ENCODE measurements around the gene IFIT2. TPM values are rescaled to one million over a fixed set of nuclear protein-coding genes. Genes with fewer than 3 reads are reported as not detected.
A peak's percentile ranks its signal among the peaks of the same experiment; 100 is the strongest.

Gene IFIT2
- polyA plus RNA-seq, 3 donors: 9.7 to 25.2 (median 15.5) TPM

DNA sequence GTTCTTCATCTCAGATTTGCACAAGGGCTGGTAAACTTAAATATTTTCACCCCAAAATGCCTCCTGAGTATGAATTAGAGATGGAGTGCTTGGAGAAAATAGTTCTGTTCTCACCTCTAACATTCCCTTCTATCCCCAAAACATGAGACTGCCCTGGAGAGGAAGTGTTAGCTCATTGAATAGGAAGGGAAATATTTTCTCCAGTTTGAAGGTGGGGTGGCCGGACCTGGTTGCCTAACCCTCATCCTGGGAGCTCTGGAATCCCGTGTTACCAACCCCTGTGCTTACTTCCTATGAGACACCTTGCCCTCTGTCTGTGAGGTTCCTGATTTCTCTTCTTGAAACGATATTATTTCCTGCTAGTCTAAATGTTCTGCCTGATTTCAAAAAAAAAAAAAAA lies 779 bp downstream of the IFIT2 start:
- H3K4me3 Mint-ChIP-seq: peak overlapping the region; percentile 82 to 95
- intact Hi-C loops (cut with micrococcal nuclease): loop anchor here in 1 of 2 donors (5.0 to 10.0 kb wide), 2 partner anchors 45 to 112 kb away; partner anchors contain the start of gene IFIT5
- Histone ChIP-seq H4K20me1 (ENCODE audit: insufficient read depth, low read length) (peaks cover 33% of the 10 kb centered on the region), H3K36me3 (replicated peaks in 1 of 2; ENCODE audit: control insufficient read depth in 1 of 2, insufficient read depth in 2 of 2, low read length in 2 of 2) (peaks cover 17 to 22% of the 10 kb centered on the region in 2 donors), H3K79me2 (ENCODE audit: insufficient read depth, low read length) (peaks cover 15% of the 10 kb centered on the region), H3K4me3 (replicated peaks in 1 of 3; ENCODE audit: low read depth in 2 of 3, low read length in 3 of 3) (peak overlapping the region; percentile 60 to 95 (median 84)), H3K27ac (ENCODE audit: low read depth in 1 of 2, low read length in 2 of 2) (peak overlapping the region; percentile 15 to 97), H3K9me3 (replicated peaks in 1 of 2; ENCODE audit: control insufficient read depth in 1 of 2, insufficient read depth in 1 of 2, low read length in 2 of 2) (no peaks in the 10 kb centered on the region), H3K9ac (ENCODE audit: insufficient read depth, low read length, poor library complexity, severe bottlenecking) (peak overlapping the region; percentile 79), H2AFZ (ENCODE audit: insufficient read depth, low read depth, low read length, poor library complexity, severe bottlenecking) (peak overlapping the region; percentile 68), H3K4me2 (replicated peaks; ENCODE audit: extremely low read depth, low read length, poor library complexity, severe bottlenecking) (peak overlapping the region; percentile 80), H3K4me1 (ENCODE audit: control insufficient read depth in 1 of 2, insufficient read depth in 2 of 2, low read length in 2 of 2) (peaks cover 41 to 44% of the 10 kb centered on the region in 2 donors), H3K27me3 (ENCODE audit: control insufficient read depth in 2 of 2, insufficient read depth in 2 of 2, low read length in 2 of 2) (no peaks in the 10 kb centered on the region)
- H3K27me3 Mint-ChIP-seq (ENCODE audit: low read depth in 3 of 3): peaks cover 0 to 5% (median 0%) of the 10 kb centered on the region in 3 donors
- peaks cover 0 to 1% (median 0%) of the 10 kb centered on the region in 7 donors for H3K9me3 Mint-ChIP-seq
- WGBS (ENCODE audit: insufficient coverage): no CpG with 5 or more reads among the region's 3 CpGs
- DNase-seq: peak in 2 of 3 donors; percentile 44 to 49
- peak overlapping the region; percentile 40 to 99 (median 97) for H3K27ac Mint-ChIP-seq
- H3K36me3 Mint-ChIP-seq: peaks cover 26 to 28% of the 10 kb centered on the region in 2 donors
- TF ChIP-seq, protein P1, sequence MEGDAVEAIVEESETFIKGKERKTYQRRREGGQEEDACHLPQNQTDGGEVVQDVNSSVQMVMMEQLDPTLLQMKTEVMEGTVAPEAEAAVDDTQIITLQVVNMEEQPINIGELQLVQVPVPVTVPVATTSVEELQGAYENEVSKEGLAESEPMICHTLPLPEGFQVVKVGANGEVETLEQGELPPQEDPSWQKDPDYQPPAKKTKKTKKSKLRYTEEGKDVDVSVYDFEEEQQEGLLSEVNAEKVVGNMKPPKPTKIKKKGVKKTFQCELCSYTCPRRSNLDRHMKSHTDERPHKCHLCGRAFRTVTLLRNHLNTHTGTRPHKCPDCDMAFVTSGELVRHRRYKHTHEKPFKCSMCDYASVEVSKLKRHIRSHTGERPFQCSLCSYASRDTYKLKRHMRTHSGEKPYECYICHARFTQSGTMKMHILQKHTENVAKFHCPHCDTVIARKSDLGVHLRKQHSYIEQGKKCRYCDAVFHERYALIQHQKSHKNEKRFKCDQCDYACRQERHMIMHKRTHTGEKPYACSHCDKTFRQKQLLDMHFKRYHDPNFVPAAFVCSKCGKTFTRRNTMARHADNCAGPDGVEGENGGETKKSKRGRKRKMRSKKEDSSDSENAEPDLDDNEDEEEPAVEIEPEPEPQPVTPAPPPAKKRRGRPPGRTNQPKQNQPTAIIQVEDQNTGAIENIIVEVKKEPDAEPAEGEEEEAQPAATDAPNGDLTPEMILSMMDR (IDR thresholded peaks at IDR 0.05): no peak
- peaks cover 43% of the 10 kb centered on the region for H3K4me1 Mint-ChIP-seq

DNA sequence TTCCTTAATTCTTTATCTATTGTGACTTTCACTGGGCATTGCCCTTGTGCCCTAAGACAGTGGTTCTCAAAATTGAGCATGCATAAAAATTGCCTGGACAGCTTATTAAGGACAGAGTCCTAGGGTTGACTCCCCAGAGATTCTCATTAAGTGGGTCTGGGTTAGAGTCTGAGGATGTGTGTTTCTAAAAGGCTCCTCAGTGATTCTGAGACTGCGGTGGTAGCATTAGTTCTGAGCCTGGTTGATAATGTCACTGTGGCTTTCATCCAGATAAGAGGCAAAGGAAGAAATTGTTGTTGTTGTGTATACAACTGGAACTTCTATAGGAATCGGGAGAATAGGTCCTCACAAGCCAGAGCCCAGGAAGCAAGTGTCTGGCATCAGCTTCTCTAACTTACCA lies 1.3 kb downstream of the IFIT2 start:
- H3K79me2 ChIP-seq (ENCODE audit: insufficient read depth, low read length): peaks cover 15% of the 10 kb centered on the region
- Mint-ChIP-seq H3K27ac (peak overlapping the region in 3 of 7 donors; percentile 22 to 97 (median 97)), H3K4me3 (peak overlapping the region; percentile 82 to 95), H3K36me3 (peaks cover 29 to 33% of the 10 kb centered on the region in 2 donors), H3K4me1 (peaks cover 40% of the 10 kb centered on the region), H3K9me3 (peaks cover 0 to 1% (median 0%) of the 10 kb centered on the region in 7 donors), H3K27me3 (ENCODE audit: low read depth in 3 of 3) (peaks cover 0 to 5% (median 0%) of the 10 kb centered on the region in 3 donors)
- peak overlapping the region; percentile 60 to 95 (median 84) for H3K4me3 ChIP-seq (replicated peaks in 1 of 3; ENCODE audit: low read depth in 2 of 3, low read length in 3 of 3)
- peaks cover 17 to 27% of the 10 kb centered on the region in 2 donors for H3K36me3 ChIP-seq (replicated peaks in 1 of 2; ENCODE audit: control insufficient read depth in 1 of 2, insufficient read depth in 2 of 2, low read length in 2 of 2)
- no peaks in the 10 kb centered on the region for H3K27me3 ChIP-seq (ENCODE audit: control insufficient read depth in 2 of 2, insufficient read depth in 2 of 2, low read length in 2 of 2)
- H3K9me3 ChIP-seq (replicated peaks in 1 of 2; ENCODE audit: control insufficient read depth in 1 of 2, insufficient read depth in 1 of 2, low read length in 2 of 2): no peaks in the 10 kb centered on the region
- H3K9ac ChIP-seq (ENCODE audit: insufficient read depth, low read length, poor library complexity, severe bottlenecking): no peak overlapping the region
- H3K4me2 ChIP-seq (replicated peaks; ENCODE audit: extremely low read depth, low read length, poor library complexity, severe bottlenecking): peak overlapping the region; percentile 80
- intact Hi-C loops (cut with micrococcal nuclease): loop anchor here in 1 of 2 donors (5.0 to 10.0 kb wide), 2 partner anchors 46 to 112 kb away; partner anchors contain the start of gene IFIT5
- TF ChIP-seq, protein P1 (IDR thresholded peaks at IDR 0.05): no peak
- H4K20me1 ChIP-seq (ENCODE audit: insufficient read depth, low read length): peaks cover 37% of the 10 kb centered on the region
- H3K4me1 ChIP-seq (ENCODE audit: control insufficient read depth in 1 of 2, insufficient read depth in 2 of 2, low read length in 2 of 2): peaks cover 35 to 39% of the 10 kb centered on the region in 2 donors
- H2AFZ ChIP-seq (ENCODE audit: insufficient read depth, low read depth, low read length, poor library complexity, severe bottlenecking): no peak overlapping the region
- WGBS (ENCODE audit: insufficient coverage): 80% methylated on average over 1 of the region's 2 CpGs
- DNase-seq: no peak
- H3K27ac ChIP-seq (ENCODE audit: low read depth in 1 of 2, low read length in 2 of 2): peak overlapping the region in 1 of 2 donors; percentile 97

Data from CD14-positive monocyte (primary cell).